ENCODE results near the gene RAMP1. TPM values are rescaled to one million over a fixed set of nuclear protein-coding genes. Genes with fewer than 3 reads are reported as not detected.

Gene RAMP1
- total RNA-seq, 1 experiment from 2014 or later, result 0.63 TPM

GRCh38 chr2:237875256-237876060 is 16.0 kb downstream of the RAMP1 start:
- Histone ChIP-seq H3K14ac (ENCODE audit: insufficient read depth, low read length) (no peak overlapping the region; the same call in 1 of the 2 replicates), H3K4me2 (ENCODE audit: insufficient read depth, insufficient read length, low read length) (no peak overlapping the region), H3K23ac (ENCODE audit: insufficient read length, low read depth, low read length) (no peak overlapping the region), H3K9ac (ENCODE audit: extremely low read depth, insufficient read length, low read length) (no peak overlapping the region), H2BK5ac (ENCODE audit: insufficient read length, low read length) (no peak overlapping the region), H3K56ac (ENCODE audit: insufficient read length, low read depth, low read length) (no peak overlapping the region), H2AFZ (ENCODE audit: low read length) (no peak overlapping the region), H3K9me3 (ENCODE audit: control insufficient read depth, low read depth, low read length) (no peaks in the 10 kb centered on the region), H4K8ac (replicated peaks; ENCODE audit: insufficient read length, low read depth, low read length) (no peak overlapping the region), H3T11ph (ENCODE audit: low read length) (no peak overlapping the region), H3K4me1 (ENCODE audit: insufficient read depth, low read length) (no peaks in the 10 kb centered on the region; the same call in 1 of the 2 replicates), H2BK20ac (ENCODE audit: low read depth, low read length, poor library complexity, severe bottlenecking) (no peak overlapping the region), H2AK5ac (ENCODE audit: insufficient read length, low read length) (no peak overlapping the region), H4K91ac (ENCODE audit: insufficient read length, low read depth, low read length) (no peak overlapping the region), H2BK12ac (ENCODE audit: insufficient read length, low read depth, low read length) (no peak overlapping the region), H2BK15ac (ENCODE audit: low read depth, low read length) (no peak overlapping the region), H4K5ac (ENCODE audit: insufficient read length, low read depth, low read length) (no peak overlapping the region), H3K27me3 (ENCODE audit: insufficient read depth, low read length) (no peaks in the 10 kb centered on the region), H3K23me2 (ENCODE audit: insufficient read length, low read depth, low read length, poor library complexity, severe bottlenecking) (no peaks in the 10 kb centered on the region), H4K20me1 (ENCODE audit: control insufficient read depth, insufficient read depth, insufficient read length) (no peaks in the 10 kb centered on the region), H3K18ac (ENCODE audit: insufficient read length, low read depth, low read length) (no peak overlapping the region), H3K79me2 (ENCODE audit: insufficient read depth, low read length) (no peaks in the 10 kb centered on the region), H3K27ac (ENCODE audit: insufficient read length, low read depth, low read length) (no peak overlapping the region), H3K4ac (ENCODE audit: low read depth, low read length) (no peak overlapping the region), H2BK120ac (ENCODE audit: low read depth, low read length, poor library complexity, severe bottlenecking) (no peak overlapping the region), H3K79me1 (ENCODE audit: insufficient read depth, low read depth, low read length, poor library complexity, severe bottlenecking) (no peaks in the 10 kb centered on the region)
- Mint-ChIP-seq H3K27ac (peak overlapping the region in 2 of 3 experiments; percentile 67 to 73; a peak in 2 of 7 replicates), H3K9me3 (no peaks in the 10 kb centered on the region), H3K4me3 (no peak overlapping the region), H3K27me3 (ENCODE audit: low read depth) (peaks cover 2% of the 10 kb centered on the region), H3K4me1 (peaks cover 8 to 9% of the 10 kb centered on the region in 2 experiments), H3K36me3 (ENCODE audit: insufficient read depth in 1 of 3, low read depth in 3 of 3) (no peaks in the 10 kb centered on the region; a peak in 1 of 7 replicates)
- no peak for DNase-seq
- TF ChIP-seq, protein P1, sequence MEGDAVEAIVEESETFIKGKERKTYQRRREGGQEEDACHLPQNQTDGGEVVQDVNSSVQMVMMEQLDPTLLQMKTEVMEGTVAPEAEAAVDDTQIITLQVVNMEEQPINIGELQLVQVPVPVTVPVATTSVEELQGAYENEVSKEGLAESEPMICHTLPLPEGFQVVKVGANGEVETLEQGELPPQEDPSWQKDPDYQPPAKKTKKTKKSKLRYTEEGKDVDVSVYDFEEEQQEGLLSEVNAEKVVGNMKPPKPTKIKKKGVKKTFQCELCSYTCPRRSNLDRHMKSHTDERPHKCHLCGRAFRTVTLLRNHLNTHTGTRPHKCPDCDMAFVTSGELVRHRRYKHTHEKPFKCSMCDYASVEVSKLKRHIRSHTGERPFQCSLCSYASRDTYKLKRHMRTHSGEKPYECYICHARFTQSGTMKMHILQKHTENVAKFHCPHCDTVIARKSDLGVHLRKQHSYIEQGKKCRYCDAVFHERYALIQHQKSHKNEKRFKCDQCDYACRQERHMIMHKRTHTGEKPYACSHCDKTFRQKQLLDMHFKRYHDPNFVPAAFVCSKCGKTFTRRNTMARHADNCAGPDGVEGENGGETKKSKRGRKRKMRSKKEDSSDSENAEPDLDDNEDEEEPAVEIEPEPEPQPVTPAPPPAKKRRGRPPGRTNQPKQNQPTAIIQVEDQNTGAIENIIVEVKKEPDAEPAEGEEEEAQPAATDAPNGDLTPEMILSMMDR (conservative IDR thresholded peaks at IDR 0.05), result no peak
- no CpG with 5 or more reads among the region's 16 CpGs for whole genome bisulfite sequencing (ENCODE audit: extremely low coverage, insufficient read length, low lambda C conversion rate)

Measured in H9 (cell line).